GM19099 (cell line): ENCODE measurements around the gene LRRC4B.

Experiments
- POLR2A ChIP-seq: IDR thresholded peaks from 3 replicates; pipeline ENCODE4 v1.6.1; 2011; ENCODE audit warnings: low read depth; ENCODE audit not compliant: insufficient read length; ENCODE audit errors: extremely low read depth

Gene LRRC4B

DNA sequence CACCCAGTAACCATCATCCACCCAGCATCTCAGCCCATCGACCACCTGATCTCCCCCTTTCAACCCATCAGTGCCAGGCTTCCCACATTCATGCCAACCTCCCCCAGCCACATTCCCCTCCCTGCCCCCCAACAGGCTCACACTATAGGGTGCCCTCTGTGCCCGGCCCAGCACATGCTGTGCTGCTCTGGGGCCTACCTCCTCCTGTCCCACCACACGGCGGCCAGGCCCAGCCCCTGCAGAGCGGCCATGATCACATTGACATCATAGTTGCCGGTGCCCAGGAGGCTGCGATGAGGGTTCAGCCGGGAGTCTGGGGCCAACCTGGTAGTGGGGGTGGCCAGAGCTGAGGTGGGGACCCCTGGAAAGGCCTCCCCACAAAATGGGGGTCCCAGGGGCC, 60.9 kb downstream of the LRRC4B start:
- no peak for TF ChIP-seq POLR2A

DNA sequence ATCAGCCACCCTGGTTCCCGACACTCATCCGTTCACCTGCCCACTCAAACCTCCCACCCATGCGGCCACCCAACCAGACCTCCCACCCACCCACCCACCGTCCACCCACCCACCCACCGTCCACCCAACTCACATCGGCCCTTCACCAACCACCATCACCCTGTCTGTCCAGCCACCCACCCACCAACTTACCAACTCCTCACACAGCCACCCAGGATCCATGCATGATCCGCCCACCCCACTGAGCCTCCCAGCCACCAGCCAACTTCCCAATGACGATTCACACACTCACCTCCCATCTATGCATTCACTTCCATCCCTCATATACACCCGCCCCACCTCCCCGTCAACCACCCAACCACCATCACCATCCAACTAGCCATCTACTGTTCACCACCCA, 61.5 kb downstream of the LRRC4B start:
- TF ChIP-seq POLR2A = no peak

DNA sequence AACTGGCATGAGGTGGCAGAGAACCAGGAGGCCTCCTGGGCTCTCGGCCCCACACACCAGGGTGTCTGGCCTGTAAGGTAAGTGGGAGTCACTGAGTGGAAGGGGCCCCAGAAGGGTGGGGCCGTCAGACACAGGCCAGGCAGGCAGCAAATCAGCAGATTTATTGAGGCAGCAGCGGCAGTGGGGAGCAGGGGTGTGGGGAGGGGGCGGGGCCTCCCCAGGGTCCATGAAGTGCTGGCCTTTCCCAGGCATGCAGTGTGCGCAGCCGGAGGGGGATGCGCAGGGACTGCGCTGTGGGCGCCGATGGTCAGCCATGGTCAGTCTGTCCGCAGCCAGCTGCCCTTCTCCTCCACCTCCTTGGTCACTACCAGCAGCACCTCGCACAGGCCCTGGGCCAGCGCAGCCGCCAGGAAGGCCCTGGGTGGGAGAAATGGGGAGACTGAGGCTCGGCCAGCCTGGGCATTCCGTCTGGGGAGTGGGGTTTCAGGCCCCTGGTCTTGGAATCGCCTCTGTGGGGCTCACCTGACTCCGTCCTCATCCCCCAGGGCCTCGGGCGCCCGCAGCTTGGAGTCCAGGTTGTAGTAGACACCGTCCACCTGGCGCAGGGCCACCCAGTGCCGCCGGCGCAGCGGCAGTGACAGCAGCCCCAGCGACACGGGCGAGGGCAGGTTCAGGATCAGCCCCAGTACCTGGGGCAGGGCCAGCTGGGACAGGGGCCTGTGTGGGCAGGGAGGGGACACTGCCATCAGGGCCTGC, 62.2 kb downstream of the LRRC4B start:
- TF ChIP-seq POLR2A = no peak

DNA sequence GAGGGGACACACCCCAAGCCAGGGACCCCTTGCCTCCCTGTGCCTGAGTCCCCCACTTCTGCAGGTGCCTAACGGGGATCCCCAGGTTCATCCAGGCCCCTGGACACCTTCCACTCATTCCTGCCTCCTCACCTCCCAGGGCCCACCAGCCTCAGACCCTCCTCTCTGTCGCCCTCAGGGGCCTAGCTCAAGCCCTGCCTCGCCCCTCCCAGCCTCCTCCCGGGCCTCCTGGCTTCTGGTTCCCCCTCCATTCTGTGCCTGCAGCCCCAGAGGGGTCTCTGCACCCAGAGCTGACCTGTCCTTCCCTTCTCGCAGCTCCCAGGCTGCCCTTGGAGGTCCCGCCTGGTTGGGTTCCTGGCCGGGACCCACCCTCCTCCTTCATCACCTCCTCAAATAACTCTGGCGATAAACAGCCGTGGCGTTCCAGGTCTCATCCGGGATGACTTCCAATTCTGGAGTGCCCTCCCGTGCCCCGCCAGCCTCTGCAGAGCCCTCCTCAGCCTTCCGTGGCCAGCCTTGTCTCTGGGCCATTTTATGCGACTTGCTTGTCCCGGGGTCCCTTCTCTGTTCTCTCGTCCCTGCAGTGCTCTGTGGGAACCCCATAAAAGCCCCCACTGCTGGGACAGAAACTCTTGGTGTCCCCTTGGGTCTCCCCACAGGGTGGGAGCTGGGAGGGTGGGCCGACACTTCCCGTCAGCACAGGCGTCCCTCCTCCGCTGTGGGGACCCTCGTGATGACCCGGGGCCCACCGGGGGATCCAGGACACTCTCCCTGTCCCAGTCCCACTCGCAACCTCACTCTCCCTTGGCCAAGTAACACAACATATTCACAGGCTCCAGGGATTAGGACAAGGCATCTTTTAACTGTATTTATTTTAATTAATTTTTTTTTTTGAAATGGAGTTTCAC, 66.4 kb downstream of the LRRC4B start:
- TF ChIP-seq POLR2A = no peak

DNA sequence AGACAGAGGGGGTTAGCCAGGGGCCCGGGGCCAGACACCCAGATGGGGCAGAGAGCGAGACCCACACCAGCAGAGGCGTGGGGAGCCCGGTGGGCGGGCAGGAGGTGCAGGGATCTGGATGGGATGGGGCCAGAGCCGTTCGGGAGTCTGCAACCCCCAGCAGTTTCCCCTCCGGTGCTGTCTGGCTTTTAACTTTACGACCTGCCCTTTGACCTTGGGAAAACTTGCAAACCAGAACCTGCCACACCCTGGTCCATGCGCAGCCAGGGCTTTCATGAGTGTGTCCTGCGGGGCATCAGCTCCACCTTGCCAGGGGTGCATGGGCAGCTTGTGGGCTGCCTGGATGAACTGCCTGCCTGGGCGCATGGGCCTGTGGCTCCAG, 67.1 kb downstream of the LRRC4B start:
- TF ChIP-seq POLR2A = no peak

DNA sequence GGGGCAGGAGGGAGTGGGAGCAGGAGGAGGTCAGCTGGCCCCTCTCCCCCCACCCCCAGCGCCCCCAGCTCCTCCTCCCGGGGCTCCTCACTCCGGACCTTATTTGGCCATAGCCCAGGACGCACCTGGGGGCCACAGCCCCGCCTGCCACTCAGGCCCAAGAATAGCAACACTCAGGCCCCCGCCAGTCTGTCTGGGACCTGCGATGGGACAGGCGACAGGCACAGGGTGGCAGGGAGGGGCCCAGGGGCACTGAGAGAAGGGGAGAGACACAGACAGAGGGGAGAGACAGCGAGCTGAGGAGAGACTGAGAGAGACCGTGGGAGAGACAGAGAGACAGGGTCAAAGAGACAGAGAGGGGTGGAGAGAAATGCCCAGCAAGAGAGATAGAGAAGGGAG, 67.5 kb downstream of the LRRC4B start:
- no peak for TF ChIP-seq POLR2A

DNA sequence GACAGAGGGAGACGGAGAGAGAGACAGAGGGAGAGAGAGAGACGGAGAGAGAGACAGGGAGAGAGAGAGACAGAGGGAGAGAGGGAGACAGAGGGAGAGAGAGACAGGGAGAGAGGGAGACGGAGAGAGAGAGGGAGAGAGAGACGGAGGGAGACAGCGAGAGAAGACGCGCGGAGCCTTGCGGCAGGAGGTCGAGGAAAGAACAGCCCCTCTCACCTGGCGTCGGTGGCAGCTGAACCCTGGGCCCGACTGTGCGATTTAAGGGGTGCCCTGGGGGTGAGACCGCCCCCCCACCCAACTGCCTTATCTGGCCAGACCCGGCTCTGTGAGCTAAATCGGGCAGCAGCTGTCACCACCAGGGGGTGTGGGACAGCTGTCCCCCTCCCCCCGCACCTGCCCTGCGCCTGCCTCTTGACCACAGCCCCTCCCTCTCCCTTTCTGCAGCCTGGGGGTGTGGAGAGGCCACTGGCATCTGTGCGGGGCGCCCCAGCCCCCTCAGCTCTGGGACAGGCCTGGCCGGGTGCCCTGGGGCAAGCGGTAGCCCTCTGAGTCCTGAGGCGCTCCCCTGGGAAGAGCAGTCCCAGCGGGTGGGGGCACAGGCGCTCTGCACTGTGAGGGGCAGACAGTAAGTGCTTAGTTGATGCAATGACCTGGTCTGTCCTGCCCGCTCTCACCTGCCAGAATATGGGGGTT, 68.0 kb downstream of the LRRC4B start:
- no peak for TF ChIP-seq POLR2A

DNA sequence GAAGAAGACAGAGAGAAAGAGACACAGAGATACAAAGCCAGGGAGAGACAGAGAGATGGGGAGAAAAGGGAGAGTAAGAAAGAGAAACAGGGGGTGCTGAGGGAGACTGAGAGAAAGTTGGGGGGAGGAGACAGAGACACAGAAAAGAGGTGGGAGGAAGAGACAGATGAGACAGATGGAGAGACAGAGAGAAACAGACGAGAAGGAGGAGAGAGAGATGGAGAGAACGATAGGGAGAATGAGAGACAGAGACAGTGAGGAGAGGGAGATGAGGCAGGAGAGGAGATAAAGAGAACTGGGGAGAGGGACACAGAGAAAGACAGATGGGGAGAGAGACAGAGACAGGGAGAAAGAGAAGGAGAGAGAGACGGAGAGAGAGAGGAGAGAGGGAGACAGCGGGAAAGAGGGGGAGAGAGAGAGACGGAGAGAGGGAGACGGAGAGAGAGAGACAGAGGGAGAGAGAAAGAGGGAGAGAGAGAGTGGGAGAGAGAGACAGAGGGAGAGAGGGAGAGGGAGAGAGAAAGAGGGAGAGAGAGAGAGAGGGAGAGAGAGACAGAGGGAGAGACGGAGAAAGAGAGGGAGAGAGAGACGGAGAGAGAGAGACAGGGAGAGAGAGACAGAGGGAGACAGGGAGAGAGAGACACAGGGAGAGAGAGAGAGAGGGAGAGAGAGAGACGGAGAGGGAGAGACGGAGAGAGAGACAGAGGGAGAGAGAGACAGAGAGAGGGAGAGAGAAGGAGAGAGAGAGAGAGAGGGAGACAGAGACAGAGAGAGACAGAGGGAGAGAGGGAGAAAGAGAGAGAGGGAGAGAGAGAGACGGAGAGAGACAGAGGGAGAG, 69.8 kb downstream of the LRRC4B start:
- no peak for TF ChIP-seq POLR2A

DNA sequence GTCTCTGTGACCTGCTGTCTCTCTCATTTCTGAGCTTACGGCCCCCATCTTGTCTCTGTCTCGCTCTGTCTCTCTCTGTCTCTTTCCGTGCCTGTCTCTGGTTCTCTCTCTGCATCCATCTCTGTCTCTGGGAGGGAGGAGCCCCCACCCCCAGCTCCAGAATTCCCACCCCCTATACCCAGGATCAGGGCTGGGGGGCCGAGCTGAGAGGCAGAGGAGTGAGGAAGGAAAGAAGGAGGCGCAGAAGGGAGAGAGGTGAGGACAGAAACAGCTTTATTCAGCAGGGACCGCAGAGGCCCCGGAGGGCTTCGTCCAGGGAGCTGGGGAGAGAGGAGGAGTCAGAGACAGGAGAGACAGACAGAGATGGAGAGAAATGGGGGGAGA, 71.2 kb downstream of the LRRC4B start:
- TF ChIP-seq POLR2A = no peak

DNA sequence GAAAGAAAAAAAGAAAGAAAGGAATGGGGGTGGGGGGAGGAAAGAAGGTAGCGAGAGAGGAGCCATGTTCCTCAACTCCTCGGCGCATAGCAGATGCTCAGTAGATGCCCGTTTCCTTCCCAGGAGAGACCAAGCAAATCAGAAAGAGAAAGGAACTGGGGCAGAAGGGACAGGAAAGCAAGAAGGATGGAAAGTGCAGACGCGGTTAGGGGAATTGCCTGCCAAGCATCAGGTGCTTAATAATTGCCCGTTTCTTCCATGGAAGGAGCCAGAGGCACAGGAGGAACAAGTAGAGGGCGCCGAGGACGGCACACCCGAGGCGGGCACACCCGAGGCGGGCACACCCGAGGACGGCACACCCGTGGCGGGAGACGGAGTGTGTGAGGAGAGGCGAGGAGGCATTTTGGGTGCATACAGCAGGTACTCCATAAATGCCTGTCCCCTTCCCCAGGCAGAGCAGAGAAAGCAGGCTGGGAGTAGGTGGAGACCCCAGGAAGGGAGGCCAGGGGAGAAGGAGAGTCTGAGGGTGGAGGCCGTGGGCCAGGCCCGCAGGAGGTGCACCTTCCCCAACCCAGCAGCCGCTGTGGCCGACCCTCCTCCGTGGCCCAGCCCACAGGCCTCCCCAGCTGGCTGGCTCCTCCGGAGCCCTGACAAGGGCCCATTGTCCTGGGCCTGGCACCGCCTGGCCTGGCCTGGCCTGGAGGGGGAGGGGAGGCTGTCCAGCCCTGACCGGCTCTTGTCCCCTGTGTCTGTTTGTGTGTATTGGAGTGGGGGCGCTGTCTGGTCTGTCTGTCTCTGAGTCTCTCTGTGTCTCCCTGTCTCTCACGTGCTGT, 71.8 kb downstream of the LRRC4B start:
- TF ChIP-seq POLR2A = no peak

DNA sequence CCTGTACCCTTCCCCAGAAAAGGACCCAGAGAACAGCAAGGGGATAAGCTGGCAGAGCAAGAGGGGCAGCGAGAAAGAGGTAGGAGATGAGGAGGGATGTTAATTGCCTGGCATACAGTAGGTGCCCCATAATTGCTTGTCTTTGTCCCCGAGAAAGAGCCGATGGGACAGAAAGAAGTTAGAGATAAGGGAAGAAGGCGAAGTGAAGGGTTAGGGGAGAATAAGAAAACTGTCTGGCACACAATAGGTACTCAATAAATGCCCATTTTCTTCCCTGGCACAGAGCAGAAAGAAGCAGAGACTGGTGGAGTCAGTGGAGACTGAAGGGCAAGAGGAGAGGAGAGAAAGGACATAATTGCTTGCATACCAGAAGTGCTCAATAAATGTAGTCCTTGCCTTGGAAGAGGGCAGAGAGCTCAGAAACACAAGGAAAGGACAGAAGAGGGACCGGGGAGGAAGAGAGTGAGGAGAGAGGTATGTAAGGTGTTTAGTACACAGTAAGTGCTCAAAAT, 73.2 kb downstream of the LRRC4B start:
- no peak for TF ChIP-seq POLR2A

DNA sequence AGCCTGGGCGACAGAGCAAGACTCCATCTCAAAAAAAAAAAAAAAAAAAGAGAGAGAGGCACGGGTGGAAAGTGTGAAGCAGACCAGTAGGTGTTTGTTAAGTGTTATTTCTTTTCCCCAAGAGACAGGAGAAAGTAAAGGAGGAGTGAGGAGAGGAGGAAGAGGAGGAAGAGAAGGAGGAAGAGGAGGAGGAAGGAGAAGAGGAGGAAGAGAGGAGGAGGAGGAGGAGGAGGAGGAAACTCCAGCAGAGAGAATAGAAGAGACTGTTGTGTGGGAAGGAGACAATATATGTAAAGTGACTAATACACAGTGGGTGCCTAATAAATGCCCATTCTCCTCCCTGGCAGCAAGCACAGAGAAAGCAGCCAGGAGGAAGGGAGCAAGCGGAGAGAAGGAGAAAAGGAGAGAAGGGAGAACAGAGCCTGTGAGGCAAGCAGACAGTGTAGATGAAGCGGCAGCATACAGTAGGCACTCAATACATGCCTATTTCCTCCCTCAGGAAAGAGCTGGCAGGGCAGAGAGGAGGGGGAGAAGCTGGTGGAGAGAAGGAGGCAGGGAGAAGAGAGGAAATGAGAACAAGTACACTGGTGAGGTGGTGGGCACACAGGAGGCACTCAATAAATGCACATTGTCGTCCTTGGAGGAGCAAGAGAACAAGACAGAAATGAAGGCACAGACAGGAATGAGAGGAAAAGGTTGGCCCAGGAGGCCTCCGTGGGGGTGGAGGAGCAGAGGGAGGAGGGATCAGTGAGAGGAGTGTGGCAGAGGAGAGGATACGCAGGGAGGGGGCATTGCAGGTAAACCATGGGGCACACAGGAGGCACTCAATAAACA, 73.8 kb downstream of the LRRC4B start:
- no peak for TF ChIP-seq POLR2A

DNA sequence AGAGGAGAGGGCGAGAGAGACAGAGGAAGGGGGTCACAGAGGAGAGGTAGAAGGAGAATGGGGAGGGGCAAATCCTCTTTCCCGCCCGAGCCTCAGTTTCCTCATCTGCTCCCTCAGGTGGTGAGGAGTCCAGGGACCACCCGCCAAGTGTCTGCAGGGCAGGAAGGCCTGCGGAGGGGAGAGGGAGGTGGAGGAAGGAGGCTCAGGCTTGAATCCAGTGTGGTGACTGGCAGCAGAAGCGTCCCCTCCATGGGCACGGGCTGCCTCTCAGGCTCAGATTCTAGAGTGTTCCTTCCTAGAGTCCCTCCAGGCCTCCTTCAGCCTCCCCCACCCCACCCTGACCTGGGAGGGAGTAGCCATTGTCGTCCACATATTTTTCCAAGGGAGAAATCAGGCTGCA, 75.1 kb downstream of the LRRC4B start:
- no peak for TF ChIP-seq POLR2A
